K562 (cell line): ENCODE measurements around the gene ERP27. TPM values are rescaled to one million over a fixed set of nuclear protein-coding genes. Genes with fewer than 3 reads are reported as not detected.

ENCODE experiments used
- ATAC-seq: fragments of 200-7000 bp; cut with Tn5 transposase; 3 replicates; pipeline ENCODE4 v1.9.1; 2020; ENCODE audit warnings: moderate library complexity
- BruUV-seq: library from RNA; stranded (reverse); fragments of 400-500 nt; replicated peaks from 2 replicates; lab custom pipeline; 2021; lab: Mats Ljungman, UMichigan
- CTCF ChIA-PET: fragments of 300-600 bp; formaldehyde crosslinking; extraction: SDS; loops from one replicate; lab custom pipeline; 2021; ENCODE audit warnings: low intra/inter-chr PET ratio; lab: Yijun Ruan, JAX
- POLR2A ChIA-PET: fragments of 300-600, 350-650 bp; sonication (Branson Sonifier 250); formaldehyde crosslinking; extraction: SDS; loops from one replicate; lab custom pipeline; 2021; ENCODE audit warnings: antibody characterized with exemption, inconsistent platforms; lab: Yijun Ruan, JAX
- DNase-seq, 4 experiments: peaks; one replicate each; pipeline versions ENCODE4 v3.0.0 to v3.0.0-alpha.2; 2011 to 2018; ENCODE audit warnings: low spot score in 3 of 4, mixed read lengths in 3 of 4; ENCODE audit errors: extremely low read depth in 1 of 4
- FAIRE-seq: peaks from 2 replicates; lab custom pipeline; 2011; peaks lifted over from hg19 to GRCh38; lab: Jason Lieb, UNC
- H2AFZ ChIP-seq: 2 replicates; pipeline ENCODE4 v1.6.0; 2011; ENCODE audit warnings: low read depth, low read length, control low read depth, inconsistent platforms
- H3K27ac ChIP-seq: fragments of 200-600 bp; 3 replicates; pipeline ENCODE4 v1.8.0; 2011; ENCODE audit warnings: low read depth, mild to moderate bottlenecking, control low read depth, inconsistent platforms, low read length, moderate library complexity, mixed read lengths; ENCODE audit errors: extremely low read depth
- H3K27me3 ChIP-seq, 2 experiments: fragments of 300-600 bp in 1 of 2; 2 replicates in 1 of 2; 3 replicates in 1 of 2; pipeline versions ENCODE4 v1.6.0 to v1.8.0; 2011; ENCODE audit warnings: inconsistent platforms in 2 of 2, low read length in 2 of 2, mild to moderate bottlenecking in 1 of 2, mixed read lengths in 1 of 2, moderate library complexity in 1 of 2; ENCODE audit not compliant: control insufficient read depth in 2 of 2, insufficient read depth in 2 of 2
- H3K36me3 ChIP-seq: fragments of 300-600 bp; 3 replicates; pipeline ENCODE4 v1.8.0; 2011; ENCODE audit warnings: mild to moderate bottlenecking, low read length, inconsistent platforms; ENCODE audit not compliant: control insufficient read depth, insufficient read depth
- H3K4me1 ChIP-seq, 2 experiments: fragments of 200-600 bp in 1 of 2; replicated peaks in 1 of 2; 2 replicates in 1 of 2; 3 replicates in 1 of 2; pipeline versions ENCODE4 v1.5.1 to v1.8.0; 2011; ENCODE audit warnings: inconsistent platforms in 2 of 2, low read length in 2 of 2, mild to moderate bottlenecking in 1 of 2, mixed read lengths in 1 of 2, moderate library complexity in 1 of 2; ENCODE audit not compliant: control insufficient read depth in 2 of 2, insufficient read depth in 2 of 2
- H3K4me2 ChIP-seq: 2 replicates; pipeline ENCODE4 v1.6.1; 2011; ENCODE audit warnings: low read length, control low read depth, inconsistent platforms, mixed read lengths; ENCODE audit not compliant: insufficient read depth
- H3K4me3 ChIP-seq: fragments of 200-600 bp; sonication (generic), shearing (Covaris generic); 2 replicates; pipeline ENCODE4 v1.5.1; 2016; ENCODE audit warnings: control low read depth, inconsistent platforms
- H3K79me2 ChIP-seq: fragments of 200-600 bp; 3 replicates; pipeline ENCODE4 v1.8.0; 2011; ENCODE audit warnings: low read length, inconsistent platforms; ENCODE audit not compliant: control insufficient read depth, insufficient read depth
- H3K9ac ChIP-seq, 2 experiments: 2 replicates each; pipeline versions ENCODE4 v1.6.0 to v1.6.1; 2011; ENCODE audit warnings: low read depth in 2 of 2, low read length in 2 of 2, control low read depth in 1 of 2, inconsistent platforms in 1 of 2, mild to moderate bottlenecking in 1 of 2, mixed read lengths in 1 of 2; ENCODE audit not compliant: insufficient read depth in 1 of 2
- H3K9me1 ChIP-seq: one replicate; pipeline ENCODE4 v1.6.0; 2011; ENCODE audit warnings: inconsistent platforms, mild to moderate bottlenecking, low read length, moderate library complexity; ENCODE audit not compliant: control insufficient read depth, insufficient read depth
- H3K9me3 ChIP-seq: replicated peaks from 2 replicates; pipeline ENCODE4 v1.5.1; 2011; ENCODE audit warnings: low read depth, low read length, inconsistent platforms; ENCODE audit not compliant: control insufficient read depth, insufficient read depth
- H4K20me1 ChIP-seq: replicated peaks from 2 replicates; pipeline ENCODE4 v1.6.1; 2011; ENCODE audit warnings: low read length, inconsistent platforms, mixed read lengths; ENCODE audit not compliant: control insufficient read depth, insufficient read depth
- CUX1 ChIP-seq: fragments of 200-800 bp; sonication (Bioruptor generic); IDR thresholded peaks from 2 replicates; pipeline ENCODE4 v1.6.1; 2016; ENCODE audit warnings: missing genetic modification characterization, missing compliant biosample characterization
- POLR3G ChIP-seq: IDR thresholded peaks from 2 replicates; pipeline ENCODE4 v1.6.1; 2011; ENCODE audit not compliant: insufficient read length, insufficient replicate concordance; ENCODE audit errors: extremely low read depth
- TFE3 ChIP-seq: fragments of 450-650 bp; formaldehyde crosslinking; IDR thresholded peaks from 2 replicates; pipeline ENCODE4 v1.4.0; 2020; ENCODE audit warnings: mild to moderate bottlenecking, mixed read lengths
- ZBTB1 ChIP-seq: sonication (generic); formaldehyde crosslinking; IDR thresholded peaks from 2 replicates; pipeline ENCODE4 v1.8.1; 2023; ENCODE audit warnings: missing genetic modification reagents, low read depth, mild to moderate bottlenecking, borderline replicate concordance
- WGBS: fragments of 100-300 bp; shearing (Covaris generic); methylation state at CpG from one replicate; pipeline ENCODE4 v1.1.6; 2016; ENCODE audit warnings: low coverage, mixed read lengths; ENCODE audit not compliant: insufficient coverage; ENCODE audit errors: missing lambda C conversion rate; 5-methylcytosine and 5-hydroxymethylcytosine counted together
- in situ Hi-C: fragments of 300-500 bp; cut with MboI; formaldehyde crosslinking; loops from 4 replicates; pipeline ENCODE4 v1.15.0; 2018; ENCODE audit warnings: inconsistent platforms, mixed read lengths
- intact Hi-C: fragments of 100-400 bp; cut with micrococcal nuclease; formaldehyde crosslinking; loops from 2 replicates; pipeline ENCODE4 v1.14.2; 2022
- polyA plus RNA-seq, 8 experiments: library from polyadenylated mRNA; depleted of rRNA in 4 of 8; stranded (reverse) in 5 of 8; unstranded in 3 of 8; fragments of >200 nt; fragmentation: Nextera tagmentation in 2 of 8; fragmentation: Illumina TruSeq in 1 of 8; extraction: Ambion mirVana in 2 of 8; extraction: Trizol in 1 of 8; gene quantifications; 2 replicates each; pipeline versions ENCODE4 v1.2.1 to v1.2.3, GENCODE V29; 2011 to 2014; ENCODE audit warnings: inconsistent platforms in 1 of 8, missing spikeins in 1 of 8
- total RNA-seq, 7 experiments: library from RNA; depleted of rRNA in 6 of 7; stranded (reverse); fragments of >200 nt in 6 of 7; fragmentation: Illumina TruSeq in 2 of 7; extraction: Trizol in 2 of 7; gene quantifications; 2 replicates each; pipeline versions ENCODE4 v1.2.1 to v1.2.3, GENCODE V29; 2011 to 2021; ENCODE audit warnings: low replicate concordance in 1 of 7

ERP27 gene
- total and polyA plus RNA-seq, 9 of the 15 experiments (the other 6 are each of a cell fraction or from before 2014, with no cell fraction given) = 0.07 to 0.27 (median 0.11) TPM; not detected in 6

- WGBS = 68% methylated on average over 8 of the region's 10 CpGs
- no peaks in the 10 kb centered on the region for H3K9me1 ChIP-seq
- H3K9me3 ChIP-seq = no peaks in the 10 kb centered on the region
- H3K79me2 ChIP-seq = no peaks in the 10 kb centered on the region
- no peak overlapping the region for H3K9ac ChIP-seq
- no peak overlapping the region for H3K4me3 ChIP-seq
- no TSS peak for BruUV-seq
- FAIRE-seq (no peak), ATAC-seq (no peak), DNase-seq (no peak)
- no peak overlapping the region for H3K27ac ChIP-seq
- no peak overlapping the region for H2AFZ ChIP-seq
- H3K27me3 ChIP-seq = no peaks in the 10 kb centered on the region
- H4K20me1 ChIP-seq = no peaks in the 10 kb centered on the region
- ChIA-PET CTCF (no interaction called here), POLR2A (no interaction called here)
- intact Hi-C loops (no loop called here), in situ Hi-C loops (loop anchor here (25.0 kb wide), 1 partner anchor 747 kb away; no protein-coding TSS in a partner anchor)
- H3K4me2 ChIP-seq = no peak overlapping the region
- H3K36me3 ChIP-seq = no peaks in the 10 kb centered on the region
- 0 out of 2 replicates have a peak, but pooled peaks have one; percentile 20 for TF ChIP-seq TFE3
- TF ChIP-seq POLR3G = no peak
- no peaks in the 10 kb centered on the region; a peak in 2 of 5 replicates for H3K4me1 ChIP-seq
Observed at GRCh38 chr12:14959126-14959440, 20.7 kb upstream of the ERP27 start.

- in situ Hi-C loops = loop anchor here (25.0 kb wide), 1 partner anchor 746 kb away; no protein-coding TSS in a partner anchor
- no peak overlapping the region for H3K4me2 ChIP-seq
- TF ChIP-seq CUX1 (0 out of 2 replicates have a peak, but pooled peaks have one; percentile 32), ZBTB1 (CRISPR knock-in tag) (no peak)
- ATAC-seq (no peak), FAIRE-seq (no peak), DNase-seq (no peak)
- no peaks in the 10 kb centered on the region for H3K27me3 ChIP-seq
- no peaks in the 10 kb centered on the region for H3K9me3 ChIP-seq
- CTCF ChIA-PET = no interaction called here
- H3K79me2 ChIP-seq = no peaks in the 10 kb centered on the region
- H3K4me1 ChIP-seq = no peaks in the 10 kb centered on the region; a peak in 2 of 5 replicates
- no peak overlapping the region for H2AFZ ChIP-seq
- WGBS = 39% methylated on average over 10 of the region's 11 CpGs
- H4K20me1 ChIP-seq = no peaks in the 10 kb centered on the region
- intact Hi-C loops = no loop called here
- no peak overlapping the region for H3K27ac ChIP-seq
- no peaks in the 10 kb centered on the region for H3K36me3 ChIP-seq
- BruUV-seq = no TSS peak
- H3K9me1 ChIP-seq = no peaks in the 10 kb centered on the region
- no peak overlapping the region for H3K9ac ChIP-seq
- H3K4me3 ChIP-seq = no peak overlapping the region
- POLR2A ChIA-PET = no interaction called here
Observed at GRCh38 chr12:14958361-14959125, 20.2 kb upstream of the ERP27 start.
